Measurements from ENCODE around the gene HOXA11.

The HOXA11 gene

DNA sequence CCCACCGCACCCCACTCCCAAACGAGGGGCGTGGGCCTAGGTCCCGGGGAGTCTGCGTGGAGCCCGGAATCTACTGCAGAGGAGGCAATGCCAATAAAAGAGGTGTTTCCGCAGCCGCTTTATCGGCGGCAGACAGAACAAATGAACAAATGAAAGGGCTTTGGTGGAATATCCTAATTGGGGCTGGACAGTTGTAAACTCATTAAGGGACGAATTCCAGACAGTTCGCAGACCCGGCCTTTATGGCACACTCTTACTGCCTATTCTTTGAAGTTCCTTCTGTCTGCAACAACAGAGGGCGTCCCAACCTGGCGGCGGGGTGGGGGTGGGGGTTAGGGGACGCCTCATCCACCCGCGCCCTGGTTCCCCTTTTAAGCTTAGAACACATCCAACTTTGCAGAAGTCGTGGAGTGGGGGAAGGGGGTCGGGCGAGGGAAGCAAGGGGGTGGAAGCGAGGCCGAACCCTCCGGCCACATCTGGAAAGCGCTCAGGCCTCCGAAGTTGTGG, 23.8 kb downstream of the HOXA11 start:
- H3K4me3 ChIP-seq (ENCODE audit: insufficient read depth, low read depth, low read length), result no peak overlapping the region

DNA sequence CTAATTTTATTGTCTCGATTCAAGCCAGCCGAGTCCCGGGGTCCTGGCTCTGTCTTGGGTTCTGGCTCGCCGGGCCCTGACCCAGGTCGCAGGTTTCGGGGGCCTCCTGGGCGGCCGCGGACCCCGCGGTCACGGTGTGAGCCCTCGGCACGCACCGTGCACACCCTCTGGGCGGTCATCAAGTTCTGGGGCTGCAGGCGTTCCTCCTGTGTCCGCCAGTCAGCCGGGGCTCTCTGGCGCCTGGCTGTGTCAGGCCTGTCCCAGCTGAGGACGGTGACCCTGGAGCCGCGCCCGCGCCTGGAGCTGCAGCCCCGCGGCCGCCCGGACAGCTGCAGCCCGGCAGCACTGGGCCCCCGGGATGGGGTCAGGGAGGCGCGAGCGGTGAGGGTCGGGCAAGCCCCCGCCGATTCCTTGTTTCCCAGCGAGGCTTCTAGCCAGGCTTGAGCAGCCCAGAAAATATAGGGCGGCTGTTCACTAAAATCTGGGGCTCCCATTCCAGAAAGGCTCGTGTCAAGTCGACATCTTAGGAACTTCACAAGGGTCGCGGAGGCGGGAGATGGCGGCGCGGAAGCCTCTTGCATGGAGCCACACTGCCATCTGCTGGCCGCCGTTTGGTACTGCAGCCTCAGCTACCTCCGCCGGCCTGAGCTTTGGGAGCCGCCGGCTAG, 24.4 kb downstream of the HOXA11 start:
- 10 to 11% methylated on average over 54 of the region's 54 CpGs for WGBS, 2 experiments
- H3K27ac ChIP-seq (ENCODE audit: insufficient read depth, low read depth, low read length, poor library complexity, severe bottlenecking), result no peak overlapping the region
- peak overlapping the region; percentile 40 for H3K4me3 ChIP-seq (ENCODE audit: insufficient read depth, low read depth, low read length)
- H3K27me3 ChIP-seq (ENCODE audit: control insufficient read depth, insufficient read depth, low read length, poor library complexity, severe bottlenecking), result peaks cover 100% of the 10 kb centered on the region
- H3K36me3 ChIP-seq (ENCODE audit: control insufficient read depth, insufficient read depth, low read length), result no peaks in the 10 kb centered on the region
- H3K9me3 ChIP-seq (ENCODE audit: control insufficient read depth, low read length), result no peaks in the 10 kb centered on the region
- H3K4me1 ChIP-seq (ENCODE audit: control insufficient read depth, insufficient read depth, low read length), result no peaks in the 10 kb centered on the region

More for the DNA sequence above, 23.8 kb downstream of the HOXA11 start:
- Histone ChIP-seq H3K27me3 (ENCODE audit: control insufficient read depth, insufficient read depth, low read length, poor library complexity, severe bottlenecking) (peaks cover 100% of the 10 kb centered on the region), H3K36me3 (ENCODE audit: control insufficient read depth, insufficient read depth, low read length) (no peaks in the 10 kb centered on the region), H3K9me3 (ENCODE audit: control insufficient read depth, low read length) (no peaks in the 10 kb centered on the region), H3K27ac (ENCODE audit: insufficient read depth, low read depth, low read length, poor library complexity, severe bottlenecking) (no peak overlapping the region), H3K4me1 (ENCODE audit: control insufficient read depth, insufficient read depth, low read length) (no peaks in the 10 kb centered on the region)
- 7 to 12% methylated on average over 20 to 27 of the region's 27 CpGs for WGBS, 2 experiments

DNA sequence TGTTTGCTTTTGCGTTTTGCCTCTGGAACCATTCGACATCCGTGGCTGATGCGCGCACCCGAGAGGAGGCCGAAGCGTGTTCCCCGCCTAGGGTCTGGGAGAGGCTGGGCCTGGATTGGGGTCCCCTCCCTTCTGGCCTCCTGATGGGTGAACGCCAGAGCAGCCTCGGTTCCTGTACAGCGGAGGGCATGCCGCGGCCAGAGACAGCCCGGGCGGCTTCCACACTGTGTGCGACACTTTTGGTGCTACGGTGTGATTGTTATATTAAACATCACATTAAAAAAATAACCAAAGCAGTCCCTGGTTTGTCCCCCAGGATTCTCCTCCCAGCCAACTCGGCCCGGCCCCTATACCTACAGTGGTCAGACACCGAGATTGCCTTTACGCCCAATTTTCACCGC, 24.9 kb downstream of the HOXA11 start:
- H3K36me3 ChIP-seq (ENCODE audit: control insufficient read depth, insufficient read depth, low read length), result no peaks in the 10 kb centered on the region
- no peak overlapping the region for H3K27ac ChIP-seq (ENCODE audit: insufficient read depth, low read depth, low read length, poor library complexity, severe bottlenecking)
- no peaks in the 10 kb centered on the region for H3K9me3 ChIP-seq (ENCODE audit: control insufficient read depth, low read length)
- H3K4me1 ChIP-seq (ENCODE audit: control insufficient read depth, insufficient read depth, low read length), result no peaks in the 10 kb centered on the region
- no peak overlapping the region for H3K4me3 ChIP-seq (ENCODE audit: insufficient read depth, low read depth, low read length)
- 78 to 83% methylated on average over 21 to 23 of the region's 23 CpGs for WGBS, 2 experiments
- H3K27me3 ChIP-seq (ENCODE audit: control insufficient read depth, insufficient read depth, low read length, poor library complexity, severe bottlenecking), result peaks cover 100% of the 10 kb centered on the region

DNA sequence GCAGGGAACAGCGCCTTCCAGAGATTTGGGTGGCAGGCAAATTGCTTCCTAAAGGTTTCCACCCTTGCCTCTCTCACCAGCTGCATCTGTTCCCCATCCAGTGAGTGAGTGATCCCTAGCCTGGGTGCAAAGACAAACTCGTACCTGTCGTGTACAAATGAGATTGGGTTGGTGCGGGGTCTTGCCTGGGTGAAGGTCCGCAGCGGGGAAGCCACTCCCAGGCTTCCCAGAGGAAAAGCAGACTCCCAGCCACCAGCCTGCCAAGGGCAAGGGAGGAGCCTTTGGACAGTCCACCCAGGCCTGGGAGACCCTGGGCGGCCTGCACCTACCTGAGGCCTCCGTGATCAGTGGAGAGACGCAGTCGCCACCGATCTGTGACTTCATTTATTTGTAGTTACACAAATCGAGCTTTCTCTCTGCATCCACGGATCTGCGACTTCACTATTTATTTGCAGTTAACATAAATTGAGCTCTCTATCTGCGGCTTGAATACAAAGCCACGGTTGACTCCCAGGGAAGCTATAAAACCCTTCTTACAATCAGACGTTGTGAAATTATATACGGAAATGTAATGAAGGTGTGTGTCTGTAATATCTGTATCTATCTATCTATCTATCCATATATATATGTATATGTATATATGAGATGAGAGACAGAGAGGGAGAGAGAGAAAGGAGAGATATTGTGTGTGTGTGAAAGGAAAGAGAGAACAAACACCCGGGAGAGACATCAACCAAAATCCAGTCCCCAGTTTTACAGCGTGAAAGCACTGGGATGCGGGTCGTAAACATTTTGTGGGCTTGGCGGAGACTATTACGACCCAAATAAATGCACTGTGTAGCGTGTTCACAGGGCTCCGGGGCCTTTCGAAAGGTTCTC, 25.5 kb downstream of the HOXA11 start:
- Histone ChIP-seq H3K27ac (ENCODE audit: insufficient read depth, low read depth, low read length, poor library complexity, severe bottlenecking) (no peak overlapping the region), H3K9me3 (ENCODE audit: control insufficient read depth, low read length) (no peaks in the 10 kb centered on the region), H3K4me1 (ENCODE audit: control insufficient read depth, insufficient read depth, low read length) (no peaks in the 10 kb centered on the region), H3K36me3 (ENCODE audit: control insufficient read depth, insufficient read depth, low read length) (no peaks in the 10 kb centered on the region), H3K27me3 (ENCODE audit: control insufficient read depth, insufficient read depth, low read length, poor library complexity, severe bottlenecking) (peaks cover 100% of the 10 kb centered on the region), H3K4me3 (ENCODE audit: insufficient read depth, low read depth, low read length) (no peak overlapping the region)
- WGBS, 2 experiments, result 76 to 84% methylated on average over 25 of the region's 27 CpGs

DNA sequence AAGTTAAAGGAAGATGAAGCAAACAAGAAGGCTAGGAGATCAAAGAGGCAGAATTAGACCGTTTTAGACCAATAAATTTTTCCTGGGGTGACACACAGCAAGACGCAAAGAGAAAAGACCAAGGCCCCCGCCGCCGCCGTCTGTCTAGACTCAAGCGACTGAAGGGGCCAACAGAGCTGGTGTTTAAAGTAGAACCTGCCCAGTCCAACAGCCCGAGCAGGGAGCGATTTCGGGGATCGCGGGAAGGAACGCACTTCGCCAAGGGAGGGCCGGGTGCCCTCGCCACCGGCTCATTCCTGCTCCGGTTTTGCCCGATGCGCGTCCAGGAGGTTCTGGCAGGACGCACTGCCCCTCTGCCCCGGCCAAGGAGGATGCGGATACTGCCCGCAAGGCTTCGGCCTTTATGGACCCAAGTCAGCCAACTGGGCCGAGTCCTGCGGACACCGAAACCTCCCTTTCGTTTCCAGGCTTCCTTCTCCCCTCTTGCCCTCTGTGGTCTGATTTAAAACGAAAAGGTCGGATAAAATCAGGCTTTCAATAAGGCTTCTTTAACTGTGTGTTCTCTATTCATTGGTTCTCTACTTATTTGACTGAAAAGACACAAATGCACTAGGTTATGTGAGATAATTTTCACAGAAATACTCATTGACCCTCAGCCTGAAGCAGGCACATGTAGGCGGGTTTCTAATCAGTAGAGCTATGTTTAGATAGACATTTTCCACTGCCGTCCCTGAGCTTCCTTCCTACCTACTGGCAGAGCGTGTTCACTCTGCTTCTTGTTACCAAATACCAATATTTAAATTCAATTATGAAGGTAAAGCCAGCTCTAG, 26.4 kb downstream of the HOXA11 start:
- H3K4me3 ChIP-seq (ENCODE audit: insufficient read depth, low read depth, low read length), result no peak overlapping the region
- WGBS, 2 experiments, result 70 to 71% methylated on average over 35 of the region's 35 CpGs
- peaks cover 100% of the 10 kb centered on the region for H3K27me3 ChIP-seq (ENCODE audit: control insufficient read depth, insufficient read depth, low read length, poor library complexity, severe bottlenecking)
- H3K9me3 ChIP-seq (ENCODE audit: control insufficient read depth, low read length), result no peaks in the 10 kb centered on the region
- no peak overlapping the region for H3K27ac ChIP-seq (ENCODE audit: insufficient read depth, low read depth, low read length, poor library complexity, severe bottlenecking)
- H3K36me3 ChIP-seq (ENCODE audit: control insufficient read depth, insufficient read depth, low read length), result no peaks in the 10 kb centered on the region
- H3K4me1 ChIP-seq (ENCODE audit: control insufficient read depth, insufficient read depth, low read length), result no peaks in the 10 kb centered on the region

DNA sequence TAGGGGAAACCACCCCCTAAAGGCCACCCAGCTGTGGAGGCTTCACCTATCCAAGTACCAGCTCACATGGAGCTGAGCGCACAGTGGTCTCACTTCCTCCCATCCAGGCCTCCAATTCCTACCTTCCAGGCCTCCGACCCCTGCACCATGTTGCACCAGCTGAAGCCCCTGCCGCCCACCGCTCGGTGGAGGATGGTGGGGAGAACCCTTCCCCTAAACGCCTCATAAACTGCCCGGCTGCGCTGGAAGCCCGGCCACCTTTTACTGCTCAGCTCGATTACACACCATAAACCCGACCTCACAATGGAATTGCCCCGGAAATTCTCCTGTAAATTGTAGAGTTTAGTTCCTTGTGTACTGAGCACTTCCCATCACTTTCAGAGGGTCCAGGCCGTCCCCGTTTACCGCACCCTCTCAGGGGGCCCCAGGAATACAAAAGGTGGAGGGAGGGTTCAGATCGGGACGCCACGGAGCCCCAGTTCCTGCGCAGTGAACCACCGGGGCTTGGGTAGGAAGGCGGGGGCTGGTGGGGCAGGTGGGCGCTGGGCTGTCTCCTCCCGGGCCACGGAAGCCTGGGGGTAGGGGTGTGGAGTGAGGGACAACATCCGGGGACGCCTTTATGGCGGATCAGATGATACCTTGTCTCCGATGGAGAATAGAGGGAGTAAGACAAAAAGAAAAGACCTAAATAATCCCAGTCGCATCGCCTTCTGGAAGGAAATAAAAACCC, 27.2 kb downstream of the HOXA11 start:
- no peak overlapping the region for H3K27ac ChIP-seq (ENCODE audit: insufficient read depth, low read depth, low read length, poor library complexity, severe bottlenecking)
- 55% methylated on average over 30 of the region's 30 CpGs for whole genome bisulfite sequencing, 2 experiments
- no peak overlapping the region for H3K4me3 ChIP-seq (ENCODE audit: insufficient read depth, low read depth, low read length)
- H3K36me3 ChIP-seq (ENCODE audit: control insufficient read depth, insufficient read depth, low read length), result no peaks in the 10 kb centered on the region
- H3K27me3 ChIP-seq (ENCODE audit: control insufficient read depth, insufficient read depth, low read length, poor library complexity, severe bottlenecking), result peaks cover 100% of the 10 kb centered on the region
- H3K4me1 ChIP-seq (ENCODE audit: control insufficient read depth, insufficient read depth, low read length), result no peaks in the 10 kb centered on the region
- no peaks in the 10 kb centered on the region for H3K9me3 ChIP-seq (ENCODE audit: control insufficient read depth, low read length)

DNA sequence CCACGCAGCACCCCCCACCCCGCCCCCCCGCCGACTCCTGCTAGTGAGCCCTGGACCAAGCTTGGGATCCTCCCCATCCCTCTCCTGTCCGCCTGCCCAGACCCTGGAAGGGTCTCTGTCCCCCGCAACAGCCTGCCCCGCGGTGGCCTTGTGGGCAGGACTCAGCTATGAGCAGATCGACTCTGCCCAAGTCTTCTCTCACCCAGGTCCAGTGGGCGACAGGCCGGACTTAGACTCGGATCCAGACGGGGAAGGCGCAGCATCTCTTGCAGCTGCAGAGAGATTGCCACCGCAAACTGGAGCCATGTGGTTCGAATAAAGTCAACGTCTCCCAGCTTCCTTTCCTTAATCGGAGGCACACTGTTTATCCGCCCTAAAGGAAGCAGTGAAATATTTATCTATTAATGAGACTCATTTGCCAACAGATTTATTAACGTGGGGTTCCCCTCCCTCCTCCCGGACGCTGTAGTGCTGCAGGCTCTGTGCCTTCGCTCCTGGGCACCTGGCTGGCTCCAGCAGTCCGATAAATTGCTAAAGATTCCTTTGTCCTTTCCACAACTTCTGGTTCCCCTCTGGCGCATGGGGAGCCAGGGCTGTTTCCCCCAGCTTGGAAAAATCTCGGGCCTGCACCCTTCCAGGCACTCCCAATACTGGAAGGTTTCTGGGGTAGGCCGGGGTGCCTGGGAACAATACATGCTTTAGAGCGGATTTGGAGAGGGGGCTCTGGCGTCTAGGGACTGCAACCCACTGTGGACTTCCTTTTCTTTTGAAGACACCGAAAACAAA, 27.9 kb downstream of the HOXA11 start:
- H3K9me3 ChIP-seq (ENCODE audit: control insufficient read depth, low read length), result no peaks in the 10 kb centered on the region
- no peaks in the 10 kb centered on the region for H3K36me3 ChIP-seq (ENCODE audit: control insufficient read depth, insufficient read depth, low read length)
- no peaks in the 10 kb centered on the region for H3K4me1 ChIP-seq (ENCODE audit: control insufficient read depth, insufficient read depth, low read length)
- peaks cover 100% of the 10 kb centered on the region for H3K27me3 ChIP-seq (ENCODE audit: control insufficient read depth, insufficient read depth, low read length, poor library complexity, severe bottlenecking)
- no peak overlapping the region for H3K27ac ChIP-seq (ENCODE audit: insufficient read depth, low read depth, low read length, poor library complexity, severe bottlenecking)
- WGBS, 2 experiments, result 39 to 44% methylated on average over 30 of the region's 30 CpGs
- no peak overlapping the region for H3K4me3 ChIP-seq (ENCODE audit: insufficient read depth, low read depth, low read length)

DNA sequence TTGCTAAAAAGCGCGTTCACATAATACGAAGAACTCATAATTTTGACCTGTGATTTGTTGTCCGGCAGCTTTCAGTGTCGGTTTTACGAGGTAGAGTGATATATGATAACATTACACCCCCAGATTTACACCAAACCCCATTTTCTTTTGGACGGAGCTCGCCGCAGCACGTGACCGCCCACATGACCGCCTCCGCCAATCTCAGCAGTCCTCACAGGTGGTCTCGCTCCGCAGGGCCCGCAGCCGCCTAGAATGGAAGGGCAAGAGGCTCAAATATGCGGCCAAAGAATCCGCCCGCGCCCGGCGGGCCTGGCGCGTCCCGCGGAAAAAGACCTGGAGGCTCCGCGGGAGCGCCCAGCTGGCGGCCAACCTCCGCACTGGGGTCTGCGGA, 28.5 kb downstream of the HOXA11 start, which contains the start of gene HOXA7:
TSS of gene HOXA7 (minus strand) at position 168 of the 391 bp plus-strand sequence. CDS start at position 38, 130 bp downstream.
- no peaks in the 10 kb centered on the region for H3K36me3 ChIP-seq (ENCODE audit: control insufficient read depth, insufficient read depth, low read length)
- 9 to 11% methylated on average over 31 to 33 of the region's 33 CpGs for WGBS, 2 experiments
- peaks cover 100% of the 10 kb centered on the region for H3K27me3 ChIP-seq (ENCODE audit: control insufficient read depth, insufficient read depth, low read length, poor library complexity, severe bottlenecking)
- H3K4me3 ChIP-seq (ENCODE audit: insufficient read depth, low read depth, low read length), result no peak within 1 kb of the TSS
- no peaks in the 10 kb centered on the region for H3K9me3 ChIP-seq (ENCODE audit: control insufficient read depth, low read length)
- H3K27ac ChIP-seq (ENCODE audit: insufficient read depth, low read depth, low read length, poor library complexity, severe bottlenecking), result no peak within 1 kb of the TSS
- no peaks in the 10 kb centered on the region for H3K4me1 ChIP-seq (ENCODE audit: control insufficient read depth, insufficient read depth, low read length)
